ENCODE data around the gene TTC27. TPM values are rescaled to one million over a fixed set of nuclear protein-coding genes. Genes with fewer than 3 reads are reported as not detected.

The TTC27 gene
- total RNA-seq, 1 donor from 2014 or later, result 24.1 TPM

DNA sequence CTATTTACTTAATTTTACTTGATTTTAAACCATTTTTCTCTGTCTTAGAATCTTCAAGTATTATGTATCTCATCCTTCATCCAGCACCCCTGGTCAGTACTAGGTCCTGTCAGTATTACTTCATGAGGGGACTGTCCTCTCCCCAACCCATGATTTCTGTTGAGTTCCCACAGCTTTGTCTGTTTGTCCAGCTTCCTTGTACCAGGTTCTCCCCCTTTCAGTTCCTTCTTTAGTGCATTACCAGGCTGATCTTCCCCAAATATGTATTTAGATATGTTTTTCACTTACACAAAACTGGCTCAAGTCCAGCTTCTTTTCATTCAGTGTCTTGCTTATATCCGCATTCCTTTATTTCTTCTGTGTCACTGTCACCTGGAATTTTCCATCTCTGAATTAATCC, 13.8 kb upstream of the TTC27 start:
- Histone ChIP-seq H3K36me3 (ENCODE audit: control insufficient read depth, insufficient read depth, low read length) (peaks cover 4% of the 10 kb centered on the region), H3K4me3 (ENCODE audit: low read depth, low read length) (no peak overlapping the region), H3K27me3 (ENCODE audit: control insufficient read depth, insufficient read depth, low read length) (no peaks in the 10 kb centered on the region)
- TF ChIP-seq, protein P1, sequence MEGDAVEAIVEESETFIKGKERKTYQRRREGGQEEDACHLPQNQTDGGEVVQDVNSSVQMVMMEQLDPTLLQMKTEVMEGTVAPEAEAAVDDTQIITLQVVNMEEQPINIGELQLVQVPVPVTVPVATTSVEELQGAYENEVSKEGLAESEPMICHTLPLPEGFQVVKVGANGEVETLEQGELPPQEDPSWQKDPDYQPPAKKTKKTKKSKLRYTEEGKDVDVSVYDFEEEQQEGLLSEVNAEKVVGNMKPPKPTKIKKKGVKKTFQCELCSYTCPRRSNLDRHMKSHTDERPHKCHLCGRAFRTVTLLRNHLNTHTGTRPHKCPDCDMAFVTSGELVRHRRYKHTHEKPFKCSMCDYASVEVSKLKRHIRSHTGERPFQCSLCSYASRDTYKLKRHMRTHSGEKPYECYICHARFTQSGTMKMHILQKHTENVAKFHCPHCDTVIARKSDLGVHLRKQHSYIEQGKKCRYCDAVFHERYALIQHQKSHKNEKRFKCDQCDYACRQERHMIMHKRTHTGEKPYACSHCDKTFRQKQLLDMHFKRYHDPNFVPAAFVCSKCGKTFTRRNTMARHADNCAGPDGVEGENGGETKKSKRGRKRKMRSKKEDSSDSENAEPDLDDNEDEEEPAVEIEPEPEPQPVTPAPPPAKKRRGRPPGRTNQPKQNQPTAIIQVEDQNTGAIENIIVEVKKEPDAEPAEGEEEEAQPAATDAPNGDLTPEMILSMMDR (IDR thresholded peaks at IDR 0.05; ENCODE audit: insufficient read depth, low read length, poor library complexity, severe bottlenecking), result no peak
- no peak for DNase-seq (ENCODE audit: low read depth)

GRCh38 chr2:32617599-32618189, 10.2 kb upstream of the TTC27 start:
- Histone ChIP-seq H3K27me3 (ENCODE audit: control insufficient read depth, insufficient read depth, low read length) (no peaks in the 10 kb centered on the region), H3K4me3 (ENCODE audit: low read depth, low read length) (no peak overlapping the region), H3K36me3 (ENCODE audit: control insufficient read depth, insufficient read depth, low read length) (peaks cover 4% of the 10 kb centered on the region)
- DNase-seq (ENCODE audit: low read depth), result no peak
- TF ChIP-seq, protein P1 (IDR thresholded peaks at IDR 0.05; ENCODE audit: insufficient read depth, low read length, poor library complexity, severe bottlenecking), result no peak

GRCh38 chr2:32622570-32623310, 5.1 kb upstream of the TTC27 start:
- TF ChIP-seq, protein P1 (IDR thresholded peaks at IDR 0.05; ENCODE audit: insufficient read depth, low read length, poor library complexity, severe bottlenecking), result no peak
- Histone ChIP-seq H3K4me3 (ENCODE audit: low read depth, low read length) (no peak overlapping the region), H3K27me3 (ENCODE audit: control insufficient read depth, insufficient read depth, low read length) (no peaks in the 10 kb centered on the region), H3K36me3 (ENCODE audit: control insufficient read depth, insufficient read depth, low read length) (no peaks in the 10 kb centered on the region)
- no peak for DNase-seq (ENCODE audit: low read depth)

GRCh38 chr2:32623311-32623706, 4.5 kb upstream of the TTC27 start:
- no peak for DNase-seq (ENCODE audit: low read depth)
- TF ChIP-seq, protein P1 (IDR thresholded peaks at IDR 0.05; ENCODE audit: insufficient read depth, low read length, poor library complexity, severe bottlenecking), result no peak
- H3K27me3 ChIP-seq (ENCODE audit: control insufficient read depth, insufficient read depth, low read length), result no peaks in the 10 kb centered on the region
- H3K4me3 ChIP-seq (ENCODE audit: low read depth, low read length), result no peak overlapping the region
- no peaks in the 10 kb centered on the region for H3K36me3 ChIP-seq (ENCODE audit: control insufficient read depth, insufficient read depth, low read length)

DNA sequence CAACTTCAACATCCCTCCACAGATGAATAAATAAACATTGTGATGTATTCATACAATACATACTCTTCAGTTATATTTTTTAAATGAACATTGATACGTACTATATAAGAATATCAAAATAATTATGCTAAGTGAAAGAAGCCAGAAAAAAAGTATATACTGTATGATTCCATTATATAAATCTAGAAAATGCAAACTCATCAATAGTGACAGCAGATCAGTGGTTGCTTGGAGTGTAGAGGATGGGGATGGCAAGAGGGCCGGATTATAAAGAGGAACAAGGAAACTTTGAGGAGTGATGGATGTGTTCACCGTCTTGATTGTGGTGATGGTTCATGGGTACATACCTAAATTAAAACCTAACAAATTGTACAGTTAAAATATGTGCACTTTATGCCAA, 3.0 kb upstream of the TTC27 start:
- H3K36me3 ChIP-seq (ENCODE audit: control insufficient read depth, insufficient read depth, low read length), result no peaks in the 10 kb centered on the region
- TF ChIP-seq, protein P1 (IDR thresholded peaks at IDR 0.05; ENCODE audit: insufficient read depth, low read length, poor library complexity, severe bottlenecking), result no peak
- no peak overlapping the region for H3K4me3 ChIP-seq (ENCODE audit: low read depth, low read length)
- no peak for DNase-seq (ENCODE audit: low read depth)
- H3K27me3 ChIP-seq (ENCODE audit: control insufficient read depth, insufficient read depth, low read length), result no peaks in the 10 kb centered on the region

All from kidney epithelial cell (primary cell).